Measurements from ENCODE around the gene SGK1.

SGK1 gene

DNA sequence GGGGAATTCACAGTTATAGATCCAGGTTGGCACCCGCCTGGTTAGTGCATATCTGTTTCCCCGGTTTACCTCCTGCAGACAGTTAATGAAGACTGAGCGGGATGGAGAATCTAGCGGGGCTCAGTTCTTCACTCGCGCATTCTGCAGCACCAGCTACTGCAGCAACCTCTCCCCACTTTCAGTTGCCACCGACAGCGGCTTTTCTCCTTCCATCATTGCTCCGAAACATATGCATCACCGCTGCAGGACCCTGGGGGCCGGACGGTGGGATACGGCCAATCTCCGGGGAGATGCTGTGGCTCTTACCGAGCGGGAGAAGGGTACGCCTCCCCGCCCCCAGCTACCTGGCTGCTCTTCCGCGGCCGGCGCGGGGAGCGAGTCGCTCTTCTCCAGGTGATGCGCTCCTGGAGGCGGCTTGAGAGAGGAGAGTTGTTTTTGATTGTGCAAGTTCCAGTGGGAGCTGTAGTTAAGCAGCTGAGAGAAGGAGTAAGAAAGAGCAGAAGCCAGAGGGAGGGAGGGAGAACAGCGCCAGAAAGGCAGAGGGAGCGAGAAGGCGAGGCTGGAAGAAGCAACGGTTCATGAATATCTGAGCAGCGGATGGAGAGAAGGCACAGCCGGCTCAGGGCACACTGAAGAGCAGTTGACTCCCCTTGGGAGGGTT, at the start of gene SGK1:
TSS of gene SGK1 (minus strand) at position 642 of the 661 bp plus-strand sequence. CDS start 652 bp downstream, outside the sequence.
- DNase-seq (ENCODE audit: low read depth), result no peak

DNA sequence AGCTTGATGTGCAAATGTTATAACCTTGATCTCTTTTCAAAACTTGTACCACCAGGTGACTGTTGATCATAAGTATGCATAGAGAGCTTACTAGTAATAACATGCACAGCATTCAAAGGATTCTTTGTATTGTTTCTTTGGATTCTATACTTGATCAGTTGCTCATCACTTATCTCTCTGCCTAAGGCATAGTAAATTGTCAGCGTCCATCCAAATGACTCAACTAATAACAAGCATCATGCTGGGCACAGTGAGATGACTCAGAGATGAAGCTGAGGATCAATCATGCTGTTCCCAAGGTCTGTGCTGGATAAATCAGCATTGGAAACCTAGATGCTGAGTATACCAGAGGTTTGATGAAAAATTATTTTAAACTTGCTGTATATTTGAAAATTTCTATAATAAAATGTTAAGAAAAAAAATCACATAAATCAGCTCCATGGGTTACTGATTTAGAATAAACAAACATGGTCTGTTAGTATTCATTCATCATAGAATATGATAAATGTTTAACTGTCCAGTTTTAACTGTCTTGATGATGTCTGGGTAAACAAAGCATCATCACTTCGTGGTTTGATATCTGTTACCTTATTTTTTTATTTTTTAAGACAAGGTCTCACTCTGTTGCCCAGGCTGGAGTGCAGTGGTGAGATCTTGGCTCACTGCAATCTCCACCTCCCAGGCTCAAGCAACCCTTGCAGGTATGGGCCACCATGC, 45.6 kb upstream of the SGK1 start:
- no peak for DNase-seq (ENCODE audit: low read depth)

DNA sequence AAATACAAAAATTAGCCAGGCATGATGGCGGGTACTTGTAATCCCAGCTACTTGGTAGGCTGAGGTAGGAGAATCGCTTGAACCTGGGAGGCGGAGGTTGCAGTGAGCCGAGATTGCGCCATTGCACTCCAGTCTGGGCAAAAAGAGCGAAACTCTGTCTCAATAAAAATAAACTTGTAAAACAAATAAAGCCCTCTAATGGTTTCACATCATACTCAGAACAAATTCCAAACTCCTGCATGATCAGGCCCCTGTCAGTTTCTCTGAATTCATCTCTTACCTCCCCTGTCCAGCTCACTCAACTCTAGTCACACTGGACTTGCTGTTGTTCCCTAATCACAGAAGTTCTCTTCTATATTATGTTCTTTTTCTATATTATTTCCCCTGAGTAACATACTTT, 43.1 kb upstream of the SGK1 start:
- DNase-seq (ENCODE audit: low read depth), result no peak

DNA sequence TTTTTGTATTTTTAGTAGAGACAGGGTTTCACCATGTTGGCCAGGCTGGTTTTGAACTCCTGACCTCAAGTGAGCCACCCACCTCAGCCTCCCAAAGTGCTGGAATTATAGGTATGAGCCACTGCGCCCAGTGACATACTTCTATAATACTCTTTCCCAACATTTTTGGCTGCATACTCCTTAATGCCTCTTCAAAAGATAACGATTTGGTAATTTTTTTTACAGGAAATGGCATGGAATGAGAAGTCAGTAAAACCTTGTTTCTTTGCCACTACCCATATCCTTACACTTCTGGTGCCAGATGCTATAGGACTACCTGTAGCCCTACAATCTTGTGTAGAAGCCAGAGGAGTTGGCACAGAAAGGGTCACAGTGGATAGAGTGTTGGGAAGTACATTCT, 41.4 kb upstream of the SGK1 start:
- no peak for DNase-seq (ENCODE audit: low read depth)

DNA sequence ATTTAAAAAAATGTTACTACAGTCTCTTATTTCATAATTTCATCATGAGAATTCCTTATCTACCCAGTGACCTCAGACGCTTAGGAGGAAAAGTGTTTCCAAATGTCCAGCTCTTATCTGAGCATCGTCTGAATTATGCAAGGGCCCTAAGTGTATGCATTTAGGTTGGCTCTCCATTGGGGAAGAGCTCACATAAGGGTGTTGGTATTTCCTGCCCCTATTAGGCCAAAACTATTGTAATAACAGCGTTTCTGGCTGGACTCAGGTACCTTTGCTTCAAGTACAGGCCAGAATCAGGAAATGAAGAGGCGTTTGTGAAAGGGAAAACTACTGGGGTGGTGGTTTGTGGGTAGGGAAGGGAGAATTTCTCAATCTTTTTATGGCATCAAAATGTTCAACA, 40.4 kb upstream of the SGK1 start:
- DNase-seq (ENCODE audit: low read depth), result no peak

DNA sequence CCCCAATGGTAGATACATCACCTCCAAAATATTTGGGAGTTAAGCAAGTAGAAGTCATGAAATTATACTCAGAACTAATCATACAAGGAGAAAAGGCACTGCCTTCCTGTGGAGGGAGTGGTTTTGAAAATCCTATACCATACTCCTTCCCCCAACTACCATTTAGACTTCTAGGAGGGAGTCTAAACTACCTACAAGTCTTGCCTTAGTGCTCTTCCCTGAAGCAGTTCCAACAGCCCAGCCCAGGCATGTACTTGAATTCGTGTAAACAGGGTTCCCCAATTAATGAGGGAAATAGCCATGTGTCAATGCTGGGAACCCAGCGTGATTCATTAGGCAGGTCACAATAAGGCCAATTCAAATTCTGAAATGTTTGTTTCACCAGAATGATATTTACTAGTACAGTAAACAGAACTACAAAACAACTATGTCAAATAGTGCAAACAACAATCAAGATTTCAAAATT, 39.1 kb upstream of the SGK1 start:
- no peak for DNase-seq (ENCODE audit: low read depth)

DNA sequence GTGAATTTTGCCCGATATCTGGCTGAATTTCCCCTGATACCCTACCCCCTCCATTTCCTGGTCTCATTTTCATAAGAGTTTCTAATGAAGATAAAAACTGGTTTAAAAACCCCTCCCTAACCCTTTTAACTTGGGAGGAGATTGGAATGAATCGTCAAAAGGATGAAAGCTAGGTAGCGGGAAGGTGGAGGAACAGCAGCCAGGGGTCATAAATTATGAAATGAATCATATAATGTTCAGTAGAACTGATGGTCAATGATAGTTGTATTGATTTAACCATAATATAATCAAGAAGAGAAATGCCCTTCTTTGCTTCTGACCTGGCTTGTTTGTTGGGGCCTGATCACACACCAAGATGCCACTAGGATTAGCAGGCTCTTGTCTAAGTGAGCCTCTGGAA, 38.5 kb upstream of the SGK1 start:
- DNase-seq (ENCODE audit: low read depth), result no peak

DNA sequence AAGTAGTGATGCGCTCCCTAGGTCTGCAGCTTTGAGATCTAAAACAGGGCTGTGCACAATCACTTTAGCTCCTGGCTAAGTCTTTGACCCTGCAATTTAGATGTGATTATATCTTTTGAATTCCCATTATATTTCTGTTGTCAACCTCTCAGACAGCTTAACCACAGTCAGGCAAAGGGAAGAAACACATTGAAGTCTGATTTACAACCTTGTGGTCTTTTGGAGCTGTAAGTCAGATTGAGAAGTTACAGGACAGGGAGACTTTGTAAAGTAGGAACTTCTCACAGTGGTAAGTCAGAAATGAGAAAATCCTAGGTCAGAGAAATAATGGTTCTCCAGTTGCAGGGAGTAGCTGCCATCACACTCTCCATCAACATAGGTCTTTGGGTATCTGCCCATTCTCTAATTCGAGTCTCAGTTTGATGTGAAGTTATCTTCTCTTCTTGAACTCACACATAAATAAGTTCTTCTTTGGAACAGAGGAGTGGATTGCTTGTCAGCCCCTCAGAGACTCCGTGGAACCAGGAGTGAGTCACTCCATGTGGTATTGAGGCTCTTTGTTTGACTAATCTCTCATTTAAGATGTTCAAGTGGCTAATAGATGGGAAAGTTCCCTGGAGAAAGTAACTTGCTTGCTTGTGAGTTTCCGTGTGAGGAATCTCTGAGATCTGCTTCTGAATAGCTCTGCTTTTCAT, 35.0 kb upstream of the SGK1 start:
- no peak for DNase-seq (ENCODE audit: low read depth)

DNA sequence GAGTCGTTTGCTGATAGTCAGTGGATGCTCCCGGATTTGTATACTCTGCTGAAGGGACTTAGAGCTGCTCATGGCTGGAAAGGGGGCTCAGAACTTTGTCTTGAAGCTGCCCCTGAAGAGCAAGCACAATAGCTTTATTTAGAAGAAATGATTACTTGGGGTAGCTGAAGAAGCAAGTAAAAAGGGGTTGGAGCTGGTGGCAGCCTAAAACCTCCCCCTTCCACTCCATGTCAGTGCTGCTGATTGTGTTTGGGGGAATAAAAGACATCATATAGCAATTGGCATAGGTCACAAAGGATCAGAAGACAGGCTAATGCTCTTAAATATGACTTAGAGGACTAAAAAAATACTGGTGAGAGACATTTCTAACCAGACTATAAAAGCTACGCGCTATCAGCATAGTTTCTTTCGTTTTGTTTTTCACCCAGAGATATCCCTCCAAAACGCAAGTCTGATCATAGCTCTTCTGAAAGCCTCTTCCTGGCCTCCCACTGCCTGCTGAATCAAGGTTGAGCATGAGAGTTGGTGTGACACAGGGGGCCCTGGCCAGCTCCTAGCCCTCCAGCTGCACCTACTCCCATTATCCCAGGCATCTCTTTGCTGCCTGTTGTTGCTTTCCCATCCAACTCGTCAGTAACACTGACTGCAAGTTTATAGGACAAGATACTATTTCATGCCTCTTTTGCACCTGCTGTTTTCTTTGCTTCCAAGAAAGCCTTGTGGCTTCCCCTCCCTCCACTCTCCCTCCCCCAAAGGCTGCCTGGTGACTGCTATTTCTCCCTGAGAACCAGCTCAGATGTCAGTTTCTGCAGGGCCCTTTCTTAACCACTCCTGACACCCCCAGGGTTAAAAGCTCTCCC, 33.9 kb upstream of the SGK1 start:
- no peak for DNase-seq (ENCODE audit: low read depth)

DNA sequence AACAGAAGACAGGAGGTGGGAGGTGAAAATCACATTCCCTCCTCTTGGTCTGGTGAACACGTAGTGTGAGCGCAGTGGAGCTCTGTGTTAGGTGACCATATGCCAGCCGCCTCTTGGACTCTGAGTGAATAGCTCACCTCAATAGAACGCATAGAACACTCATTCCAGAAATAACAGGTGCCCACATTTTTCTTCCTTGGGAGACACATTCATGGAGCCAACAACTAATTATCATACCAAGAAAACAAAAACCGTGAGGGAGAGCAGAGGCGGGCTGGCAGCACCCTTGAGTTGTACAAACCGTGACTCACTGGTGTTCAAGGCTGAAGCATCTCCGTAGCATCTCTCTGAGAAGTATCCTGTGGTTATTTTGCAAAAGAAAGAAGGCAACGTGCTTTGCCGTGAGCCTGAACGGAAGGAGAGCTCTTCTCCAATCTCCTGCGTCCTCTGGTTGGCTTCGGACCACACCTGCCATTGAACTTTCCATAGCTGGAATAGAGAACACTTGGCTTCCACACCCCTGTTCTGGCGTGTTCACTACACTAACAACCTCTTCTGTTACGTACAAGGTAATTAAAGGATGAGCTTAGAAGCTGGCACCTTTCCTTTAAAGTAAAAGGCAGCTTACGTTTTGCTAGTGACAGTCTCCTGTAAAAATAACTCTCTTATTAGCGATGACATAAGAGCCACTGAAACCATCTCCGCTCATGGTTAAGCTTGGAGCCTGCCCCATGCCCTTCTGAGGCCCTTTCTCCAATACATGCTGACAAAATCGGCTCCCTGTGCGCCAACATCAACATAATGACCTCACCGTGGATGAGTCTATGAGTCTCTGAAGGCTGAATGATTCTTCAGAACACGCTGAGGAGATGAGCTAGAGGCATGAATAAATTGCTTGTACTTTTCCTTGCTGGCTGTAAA, 30.2 kb upstream of the SGK1 start:
- DNase-seq (ENCODE audit: low read depth), result no peak

DNA sequence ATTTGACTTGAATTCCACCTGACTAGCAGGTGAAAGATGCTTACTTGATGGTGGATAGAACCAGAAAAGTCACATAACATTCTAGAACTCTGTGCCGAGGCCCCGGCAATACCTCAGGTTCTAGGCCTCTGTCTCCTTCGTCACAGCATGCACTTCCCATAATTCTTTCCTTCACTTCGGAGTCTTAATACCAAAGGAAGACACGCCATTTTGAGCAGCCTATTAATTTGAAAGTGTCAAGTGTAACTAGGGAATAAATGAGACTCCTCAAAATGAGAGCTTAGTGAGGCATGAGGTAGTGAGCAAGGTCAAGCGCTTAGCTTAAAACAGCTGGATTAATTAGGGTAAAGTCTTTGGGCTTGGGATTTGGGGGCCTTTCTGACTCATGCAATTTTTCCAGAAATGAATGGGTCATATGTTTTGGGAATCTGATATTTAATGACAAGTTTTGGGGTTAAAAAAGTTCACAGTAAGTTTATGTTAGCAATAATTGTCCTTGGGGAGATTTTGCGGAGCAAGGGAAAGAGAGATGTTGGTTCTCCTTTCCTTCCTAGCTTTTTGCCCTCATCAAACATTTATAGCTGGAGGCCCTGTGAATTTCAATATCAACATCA, 29.1 kb upstream of the SGK1 start:
- DNase-seq (ENCODE audit: low read depth), result no peak

DNA sequence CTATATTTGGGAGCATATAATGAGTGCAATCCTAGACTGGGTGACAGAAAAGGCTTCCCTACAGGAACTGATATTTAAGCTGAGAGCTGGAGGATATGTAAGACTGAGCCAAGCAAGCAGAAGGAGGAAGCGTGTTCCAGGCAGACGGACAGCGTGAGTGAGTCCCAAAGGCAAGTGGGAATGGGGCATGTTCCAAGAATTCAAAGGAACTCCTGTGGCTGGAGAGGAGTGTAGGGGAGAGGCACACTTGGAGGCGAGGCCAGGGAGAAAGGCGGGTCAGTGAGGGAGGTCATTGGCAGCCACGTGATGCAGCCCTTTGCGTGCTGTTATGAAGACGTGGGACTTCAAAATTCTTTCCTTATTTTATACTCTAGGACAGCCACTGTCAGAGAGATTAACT, 27.9 kb upstream of the SGK1 start:
- DNase-seq (ENCODE audit: low read depth), result no peak

DNA sequence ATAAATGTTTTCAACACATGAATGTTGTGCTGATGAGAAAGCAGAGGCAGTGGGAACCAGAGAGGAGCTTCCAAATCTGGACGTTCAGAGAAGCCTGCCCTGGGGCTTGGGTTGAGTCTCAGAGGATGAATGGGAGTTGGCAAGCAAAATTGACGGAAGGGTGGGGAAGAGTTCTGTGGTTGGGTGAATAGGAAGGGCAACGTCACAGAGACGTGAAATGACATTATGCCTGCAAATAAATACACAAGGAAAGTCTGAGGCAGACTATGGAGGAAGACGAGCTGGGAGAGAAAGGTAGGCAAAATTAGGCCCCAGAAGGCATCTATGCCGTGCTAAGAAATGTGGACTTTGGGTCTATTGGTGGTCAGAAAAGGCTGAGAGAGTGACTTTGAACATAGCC, 25.2 kb upstream of the SGK1 start:
- no peak for DNase-seq (ENCODE audit: low read depth)

DNA sequence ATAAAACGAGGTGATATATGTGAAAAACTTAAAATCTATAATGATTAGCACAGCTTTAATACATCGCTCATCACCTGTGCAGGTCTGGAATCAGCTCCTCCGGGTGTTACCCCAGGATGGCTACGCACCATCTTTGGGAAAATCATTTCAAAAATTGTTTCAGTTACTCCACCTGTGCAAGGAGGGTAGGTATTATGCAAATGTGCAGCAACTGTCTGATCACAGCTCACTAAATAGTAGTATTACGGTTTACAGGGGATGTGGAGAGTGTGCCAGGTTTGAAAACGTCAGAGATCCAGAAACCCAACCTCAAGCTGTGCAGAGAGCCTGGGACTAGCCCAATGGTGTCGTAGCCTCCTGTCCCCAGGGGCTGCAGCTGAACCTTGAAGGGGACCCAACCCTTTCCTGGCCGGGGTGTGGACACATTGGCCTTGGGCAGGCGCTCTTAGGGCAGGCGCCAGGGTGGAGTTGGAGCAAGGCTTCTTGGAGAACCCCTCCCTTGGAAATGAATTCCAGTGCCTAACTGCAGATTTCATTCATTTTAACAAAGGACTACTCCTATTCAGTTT, 24.2 kb upstream of the SGK1 start:
- no peak for DNase-seq (ENCODE audit: low read depth)

DNA sequence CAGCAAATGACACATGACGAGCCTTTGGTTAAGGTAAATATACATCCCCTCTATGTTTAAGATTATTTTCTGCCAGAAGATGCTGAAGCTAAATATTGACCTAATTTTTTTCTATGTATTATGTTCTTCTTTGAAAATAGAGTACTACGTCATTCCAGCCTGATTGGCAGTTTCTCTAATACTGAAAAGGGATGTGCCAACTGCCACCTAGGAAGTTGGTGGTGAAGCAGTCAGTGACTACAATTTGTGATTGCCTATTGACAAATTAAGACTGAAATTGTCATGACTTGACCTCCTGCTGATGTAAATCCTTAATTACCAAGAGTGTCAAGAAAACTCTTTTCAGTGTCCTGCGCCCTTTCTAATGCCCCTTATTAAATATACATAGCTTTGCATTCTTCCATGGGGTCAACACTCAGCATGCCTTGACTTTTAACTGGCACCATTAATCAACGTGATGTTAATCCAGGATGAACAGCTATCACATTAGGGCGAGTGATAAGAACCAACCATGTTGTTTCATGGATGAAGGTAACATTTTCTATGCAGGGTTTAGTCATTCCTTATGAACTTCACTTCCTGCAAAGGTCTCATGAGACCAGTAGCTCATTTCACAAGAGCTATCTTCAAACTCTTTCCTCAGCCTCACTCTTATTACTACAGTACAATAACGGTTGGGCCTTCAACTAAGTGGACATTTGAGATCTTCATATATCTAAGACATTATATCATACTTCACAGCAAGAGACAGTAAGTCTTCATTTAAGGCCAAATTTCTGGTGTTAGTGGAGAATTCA, 22.5 kb upstream of the SGK1 start:
- DNase-seq (ENCODE audit: low read depth), result no peak

DNA sequence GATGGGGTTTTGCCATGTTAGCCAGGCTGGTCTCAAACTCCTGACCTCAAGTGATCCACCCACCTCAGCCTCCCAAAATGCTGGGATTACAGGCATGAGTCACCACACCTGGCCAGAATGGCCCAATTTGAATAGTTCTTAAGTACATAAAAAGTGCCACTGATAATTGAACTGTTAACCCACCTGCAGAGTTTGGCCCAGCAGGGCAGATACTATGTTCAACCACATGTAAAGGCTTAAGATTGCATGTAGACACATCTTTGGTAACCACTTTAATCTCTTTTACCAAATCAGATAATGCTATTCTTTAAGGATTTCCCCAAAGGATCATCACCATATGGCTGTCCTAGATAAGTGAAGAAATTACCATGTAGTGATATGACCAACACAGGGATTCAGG, 21.3 kb upstream of the SGK1 start:
- DNase-seq (ENCODE audit: low read depth), result no peak

DNA sequence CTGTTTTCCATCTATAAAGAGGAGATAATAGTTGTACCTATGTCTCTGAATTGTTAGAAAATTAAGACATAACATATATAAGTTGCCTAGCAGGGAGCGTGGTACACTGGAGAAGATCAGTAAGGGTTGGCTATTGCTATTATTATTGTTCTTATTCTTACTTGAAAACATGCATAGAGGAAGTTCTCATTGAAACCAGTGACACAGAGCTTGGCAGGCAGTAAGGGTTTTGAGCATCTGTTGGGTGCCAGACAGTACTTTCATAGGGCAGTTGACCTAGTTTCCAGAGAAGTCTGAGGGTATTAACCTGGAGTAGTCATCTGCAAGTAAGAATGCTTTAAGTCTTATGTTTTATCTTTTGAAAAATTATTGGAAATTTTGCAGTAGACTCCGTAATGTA, 13.3 kb upstream of the SGK1 start:
- no peak for DNase-seq (ENCODE audit: low read depth)

DNA sequence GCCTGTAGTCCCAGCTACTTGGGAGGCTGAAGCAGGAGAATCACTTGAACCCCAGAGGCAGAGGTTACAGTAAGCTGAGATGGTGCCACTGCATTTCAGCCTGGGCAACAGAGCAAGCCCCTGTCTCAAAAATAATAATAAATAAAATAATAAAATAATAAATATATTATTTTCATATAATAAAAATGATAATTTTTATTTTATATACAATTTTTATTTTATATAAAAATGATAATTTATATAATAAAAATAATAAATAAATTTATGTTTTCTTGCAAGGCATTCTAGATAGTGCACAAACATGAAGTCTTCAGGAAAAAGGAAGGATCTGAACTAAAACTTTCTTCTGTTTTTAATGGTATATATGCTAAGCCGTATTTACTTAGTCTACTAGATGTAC, 12.6 kb upstream of the SGK1 start:
- DNase-seq (ENCODE audit: low read depth), result no peak

DNA sequence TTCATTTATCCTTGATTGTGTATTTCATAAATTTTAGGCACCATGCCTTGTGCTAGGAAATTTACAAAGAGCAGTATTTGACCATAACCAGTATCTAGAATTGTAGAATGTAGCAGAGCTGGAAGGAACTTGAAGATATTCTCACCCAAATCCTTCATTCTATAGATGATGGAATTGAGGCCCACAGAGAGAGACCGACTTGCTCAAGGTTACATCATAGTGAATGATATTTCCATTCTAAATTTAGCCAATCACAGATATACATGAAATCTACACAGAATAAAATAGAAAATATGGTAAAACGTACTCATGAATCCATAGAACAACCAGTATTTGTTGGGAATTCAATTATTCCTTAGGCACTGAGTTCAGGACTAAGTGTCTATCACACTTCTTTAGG, 10.9 kb upstream of the SGK1 start:
- no peak for DNase-seq (ENCODE audit: low read depth)

DNA sequence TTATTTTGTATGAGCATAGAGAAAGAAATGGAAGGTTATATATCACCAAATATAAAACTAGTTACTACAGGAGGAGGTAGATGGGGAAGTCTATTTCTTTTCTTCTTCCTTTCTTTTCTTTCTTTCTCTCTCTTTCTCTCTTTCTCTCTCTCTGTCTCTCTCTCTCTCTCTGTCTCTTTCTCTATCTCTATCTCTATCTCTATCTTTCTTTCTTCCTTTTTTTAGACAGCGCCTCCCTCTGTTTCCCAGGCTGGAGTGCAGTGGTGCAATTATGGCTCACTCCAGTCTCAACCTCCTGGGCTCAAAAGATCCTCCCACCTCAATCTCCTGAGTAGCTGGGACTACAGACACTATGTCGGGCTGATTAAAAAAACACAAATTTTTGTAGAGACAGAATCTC, 10.2 kb upstream of the SGK1 start:
- DNase-seq (ENCODE audit: low read depth), result no peak

Data from stimulated activated CD8-positive, alpha-beta memory T cell treated with anti-CD3 and anti-CD28 coated beads, Interleukin-15, amount 100 ng/mL, for 24 hours (primary cell).